ENCODE measurements around the gene FRMD8.

The FRMD8 gene, protein sequence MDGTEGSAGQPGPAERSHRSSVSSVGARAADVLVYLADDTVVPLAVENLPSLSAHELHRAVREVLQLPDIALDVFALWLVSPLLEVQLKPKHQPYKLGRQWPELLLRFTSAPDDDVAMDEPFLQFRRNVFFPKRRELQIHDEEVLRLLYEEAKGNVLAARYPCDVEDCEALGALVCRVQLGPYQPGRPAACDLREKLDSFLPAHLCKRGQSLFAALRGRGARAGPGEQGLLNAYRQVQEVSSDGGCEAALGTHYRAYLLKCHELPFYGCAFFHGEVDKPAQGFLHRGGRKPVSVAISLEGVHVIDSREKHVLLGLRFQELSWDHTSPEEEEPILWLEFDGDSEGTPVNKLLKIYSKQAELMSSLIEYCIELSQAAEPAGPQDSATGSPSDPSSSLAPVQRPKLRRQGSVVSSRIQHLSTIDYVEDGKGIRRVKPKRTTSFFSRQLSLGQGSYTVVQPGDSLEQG

DNA sequence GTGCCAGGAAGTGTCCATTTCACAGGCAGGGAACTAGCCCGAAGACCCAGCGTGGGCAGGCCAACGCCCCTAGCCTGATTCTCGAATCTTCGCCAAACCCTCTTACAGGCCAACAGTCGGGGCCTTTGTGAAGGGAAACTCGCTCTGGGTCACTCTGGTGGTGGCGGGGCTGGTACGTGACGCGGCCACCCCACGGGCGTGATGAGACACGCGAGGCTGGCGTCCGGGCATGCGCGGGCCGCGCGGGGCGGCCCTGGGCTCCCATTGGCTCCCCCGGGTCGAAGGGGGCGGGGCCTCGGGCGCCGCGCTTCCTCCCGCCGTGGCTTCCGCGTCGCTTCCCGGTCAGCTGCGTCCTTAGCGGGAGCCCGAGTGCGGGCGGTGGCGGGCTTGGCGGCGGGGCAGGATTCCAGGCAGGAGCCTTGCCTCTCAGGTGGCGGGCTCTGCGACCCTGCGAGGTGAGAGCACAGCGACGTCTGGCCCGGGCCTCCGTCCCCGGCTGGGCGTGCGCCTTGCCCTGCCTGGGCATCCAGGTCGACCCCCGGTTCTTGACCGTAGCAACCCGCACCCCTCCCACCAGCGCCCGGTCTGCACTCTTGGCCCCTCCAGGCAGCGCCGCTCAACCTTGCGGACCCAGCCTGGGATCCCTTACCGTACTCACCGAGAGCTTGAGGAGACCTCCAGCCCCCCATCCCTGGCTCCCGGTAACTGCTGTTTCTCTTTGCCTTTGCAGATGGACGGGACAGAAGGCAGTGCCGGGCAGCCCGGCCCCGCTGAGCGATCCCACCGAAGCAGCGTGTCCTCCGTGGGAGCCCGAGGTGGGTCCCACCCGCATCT is at the start of gene FRMD8:
Gene FRMD8 (plus strand): TSS at position 331 of the 834 bp plus-strand sequence. CDS start 400 bp downstream, at position 731.
- peak; percentile 76 for DNase-seq

DNA sequence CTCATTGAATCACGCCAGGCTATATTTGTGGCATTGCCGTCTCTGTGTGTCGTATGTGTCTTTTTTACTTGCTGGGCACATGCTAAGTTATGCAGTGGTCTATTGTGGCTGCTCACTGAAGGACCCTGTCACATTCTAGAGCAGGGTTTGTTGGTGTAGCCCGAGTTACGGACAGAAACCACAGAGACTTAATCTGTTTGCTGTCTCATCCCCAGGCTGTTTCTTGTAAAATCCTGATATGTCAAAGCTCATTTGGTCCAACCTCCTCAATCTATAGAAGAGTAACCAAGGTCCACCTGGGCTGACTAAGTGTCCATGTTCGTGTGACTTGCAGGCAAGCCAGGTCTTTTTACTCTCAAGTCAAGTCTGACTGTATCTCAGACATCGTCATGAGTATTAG is 47.8 kb upstream of the FRMD8 start:
- DNase-seq = no peak

DNA sequence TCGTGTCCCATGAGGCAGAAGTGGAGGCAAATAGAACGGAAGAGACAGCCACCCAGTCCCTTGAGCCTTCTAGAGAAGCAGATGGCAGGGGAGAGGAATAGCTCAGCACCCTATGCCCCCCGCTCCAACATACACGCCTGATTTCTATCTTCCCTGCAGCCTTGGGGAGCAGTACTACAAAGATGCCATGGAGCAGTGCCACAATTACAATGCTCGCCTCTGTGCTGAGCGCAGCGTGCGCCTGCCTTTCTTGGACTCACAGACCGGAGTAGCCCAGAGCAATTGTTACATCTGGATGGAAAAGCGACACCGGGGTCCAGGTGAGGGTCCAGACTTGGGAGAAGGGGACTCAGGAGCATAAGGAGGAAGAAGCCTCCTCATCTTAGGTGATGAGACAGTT is 46.2 kb upstream of the FRMD8 start:
- no peak for DNase-seq

DNA sequence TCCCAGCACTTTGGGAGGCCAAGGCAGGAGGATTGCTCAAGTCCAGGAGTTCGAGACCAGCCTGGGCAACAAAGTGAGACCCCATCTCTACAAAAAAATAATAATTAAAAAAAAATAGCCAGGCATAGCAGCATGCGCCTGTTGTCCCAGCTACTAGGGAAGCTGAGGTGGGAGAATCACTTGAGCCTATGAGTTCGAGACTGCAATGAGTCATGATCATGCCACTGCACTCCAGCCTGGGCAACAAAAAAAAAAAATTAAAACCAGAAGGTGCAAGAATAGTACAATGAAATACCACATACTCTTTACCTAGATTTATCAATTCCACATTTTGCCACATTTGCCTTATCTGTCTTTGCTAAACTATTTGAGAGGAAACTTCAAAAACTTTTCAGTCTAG is 44.6 kb upstream of the FRMD8 start:
- no peak for DNase-seq

DNA sequence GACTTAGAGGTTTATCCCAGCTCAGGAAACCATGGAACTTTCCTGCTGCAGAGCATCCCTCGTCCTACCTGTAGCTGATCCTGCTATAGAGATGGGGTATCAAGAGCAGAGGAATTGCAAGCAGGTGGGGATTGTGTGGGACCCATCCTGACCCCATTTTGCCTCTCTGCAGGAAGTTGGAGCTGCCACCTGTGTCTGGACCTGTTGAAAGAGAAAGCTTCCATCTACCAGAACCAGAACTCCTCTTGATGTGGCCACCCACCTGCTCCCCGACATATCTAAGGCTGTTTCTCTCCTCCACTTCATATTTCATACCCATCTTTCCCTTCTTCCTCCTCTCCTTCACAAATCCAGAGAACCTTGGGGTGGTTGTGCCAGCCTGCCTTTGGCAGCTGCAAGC is 34.9 kb upstream of the FRMD8 start:
- DNase-seq = no peak

DNA sequence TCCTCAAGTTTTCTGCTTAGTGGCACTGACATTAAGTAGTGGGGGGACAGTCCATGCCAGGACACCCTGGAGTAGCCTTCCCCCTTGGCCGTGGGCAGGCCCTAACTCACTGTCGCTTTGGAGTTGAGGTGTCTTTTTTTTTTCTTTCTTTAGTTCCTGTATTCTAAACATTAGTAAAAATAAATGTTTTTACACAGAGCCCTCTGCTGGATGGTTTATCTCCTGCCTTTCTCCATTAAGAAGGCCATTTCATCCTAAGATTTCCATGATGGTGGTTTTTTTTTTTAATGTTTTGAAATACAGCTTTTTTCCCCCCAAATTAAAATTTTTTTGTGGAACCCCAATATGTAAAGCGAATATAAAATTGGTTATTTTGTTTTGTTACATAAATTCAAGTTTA is 33.7 kb upstream of the FRMD8 start:
- DNase-seq = peak; percentile 31

DNA sequence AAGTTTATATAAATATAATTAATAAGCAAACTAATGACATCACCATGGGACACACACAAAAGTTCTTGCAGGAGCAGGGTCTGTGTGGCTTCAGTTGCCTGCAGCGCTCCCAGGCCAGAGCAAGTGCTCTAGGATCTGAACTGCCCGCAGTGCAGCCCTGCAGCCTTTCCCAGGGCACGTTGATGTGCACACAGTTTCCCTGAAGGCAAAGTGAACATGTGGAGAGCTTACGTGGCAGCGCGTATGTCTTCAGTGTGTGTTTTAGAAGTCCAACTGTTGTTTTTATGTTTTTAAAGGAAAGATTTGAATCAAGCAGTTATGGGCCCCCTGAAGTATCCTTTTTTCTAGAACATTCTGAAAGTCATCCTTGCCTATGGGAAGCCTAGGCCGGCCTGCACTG is 33.1 kb upstream of the FRMD8 start:
- DNase-seq = no peak

DNA sequence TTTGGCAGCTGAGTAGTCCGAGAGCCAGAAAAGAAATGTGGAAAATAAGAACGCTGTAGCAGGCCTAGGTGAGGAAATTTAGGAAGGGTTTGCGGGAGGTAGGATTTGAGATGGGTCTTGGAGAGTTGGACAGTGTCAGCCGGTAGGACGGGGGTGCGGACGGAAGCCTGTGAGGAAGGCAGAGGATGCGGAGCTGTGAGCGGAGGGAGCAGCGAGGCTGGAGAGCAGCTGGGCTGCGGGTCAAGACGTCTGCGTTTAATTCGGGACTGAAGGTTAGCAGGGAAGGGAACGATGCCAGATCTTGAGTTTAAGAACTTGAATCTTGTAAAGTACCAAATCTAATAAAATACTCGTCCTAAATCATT is 32.6 kb upstream of the FRMD8 start:
- DNase-seq = no peak

DNA sequence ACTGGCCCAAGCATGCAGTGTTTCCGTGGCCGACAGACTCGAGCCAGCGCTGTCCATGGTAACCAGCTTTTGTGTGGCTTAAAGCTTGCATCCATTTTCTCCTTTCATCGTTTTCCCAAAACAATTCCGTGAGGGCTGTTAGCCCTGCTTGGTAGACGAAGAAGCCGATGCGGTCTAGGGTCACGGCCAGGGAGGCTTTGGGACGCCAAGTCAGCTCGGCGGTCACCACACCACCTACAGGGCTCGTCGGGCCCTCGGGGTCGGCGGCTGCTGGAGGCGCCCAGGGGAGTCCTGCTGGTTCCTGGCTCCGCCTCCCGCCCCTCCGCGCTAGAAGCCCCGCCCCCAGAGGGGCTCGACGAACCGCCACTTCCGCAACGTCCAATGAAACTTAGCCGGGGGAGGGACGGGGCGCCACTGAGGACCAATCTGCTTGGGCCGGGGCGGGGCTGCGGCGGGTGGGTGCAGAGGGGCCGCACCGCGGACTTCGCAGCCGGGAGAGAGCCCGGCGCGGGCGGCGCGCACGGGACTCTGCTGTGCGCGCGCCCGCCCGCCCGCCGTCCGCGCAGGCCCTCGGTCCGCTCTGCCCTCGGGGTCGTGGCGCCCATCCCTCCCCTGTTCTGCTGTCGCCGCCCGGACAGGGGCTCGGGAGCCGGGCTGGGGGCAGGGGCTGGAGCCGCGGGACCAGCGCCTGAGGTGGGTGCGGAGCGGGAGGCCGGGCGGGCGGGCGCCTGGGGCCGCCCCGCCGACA is 32.0 kb upstream of the FRMD8 start, which contains the start of gene TIGD3:
Gene TIGD3 (plus strand): TSS at position 487 of the 748 bp plus-strand sequence. CDS start 1,058 bp downstream, outside the sequence.
- peak; percentile 89 for DNase-seq

DNA sequence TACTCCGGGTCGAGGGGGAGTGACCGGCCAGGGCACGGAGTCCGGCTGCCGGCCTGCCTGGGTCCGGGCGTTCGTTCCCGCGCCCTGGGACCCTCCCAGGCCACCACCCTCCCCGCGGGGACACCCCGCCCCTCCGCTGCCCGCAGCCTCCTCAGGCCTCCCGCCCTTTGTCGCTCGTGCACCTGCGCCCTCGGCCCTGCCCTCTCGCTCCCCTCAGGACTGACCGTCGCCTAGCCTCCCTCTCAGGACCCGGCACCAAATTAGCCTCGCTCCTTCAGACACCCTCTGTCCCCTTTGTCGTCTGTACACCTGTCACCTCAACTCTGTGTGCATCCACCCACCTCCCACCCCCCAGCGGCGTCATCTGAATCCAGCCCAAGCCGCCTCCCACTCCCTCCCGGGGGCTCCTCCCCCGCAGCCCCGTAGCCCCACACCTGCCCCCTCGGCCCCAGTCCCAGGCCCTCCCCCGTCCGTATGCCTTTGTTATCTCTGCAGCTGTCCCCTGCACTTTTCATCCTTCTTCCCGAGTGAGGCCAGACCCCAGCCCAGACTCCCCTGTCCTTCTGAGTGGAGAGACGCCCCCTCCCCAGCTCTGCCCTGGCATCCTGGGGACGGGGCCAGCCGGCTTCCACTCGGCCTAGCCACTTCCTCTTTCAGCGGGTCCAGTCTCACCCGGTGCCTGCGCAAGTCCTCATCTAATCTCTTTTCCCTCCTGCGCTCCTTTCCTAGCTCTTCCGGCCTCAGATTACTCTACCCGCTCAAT is 31.2 kb upstream of the FRMD8 start:
- DNase-seq = no peak

DNA sequence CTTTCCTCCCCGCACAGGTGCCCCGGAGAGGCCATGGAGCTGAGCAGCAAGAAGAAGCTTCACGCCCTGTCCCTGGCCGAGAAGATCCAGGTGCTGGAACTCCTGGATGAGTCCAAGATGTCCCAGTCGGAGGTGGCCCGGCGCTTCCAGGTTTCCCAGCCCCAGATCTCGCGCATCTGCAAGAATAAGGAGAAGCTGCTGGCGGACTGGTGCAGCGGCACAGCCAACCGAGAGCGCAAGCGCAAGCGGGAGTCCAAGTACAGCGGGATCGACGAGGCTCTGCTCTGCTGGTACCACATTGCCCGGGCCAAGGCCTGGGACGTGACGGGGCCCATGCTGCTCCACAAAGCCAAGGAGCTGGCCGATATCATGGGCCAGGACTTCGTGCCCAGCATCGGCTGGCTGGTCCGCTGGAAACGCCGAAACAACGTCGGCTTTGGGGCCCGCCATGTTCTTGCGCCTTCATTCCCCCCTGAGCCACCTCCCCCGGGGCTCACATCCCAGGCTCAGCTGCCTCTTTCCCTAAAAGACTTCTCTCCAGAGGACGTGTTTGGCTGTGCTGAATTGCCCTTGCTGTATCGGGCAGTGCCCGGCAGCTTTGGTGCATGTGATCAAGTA is 30.6 kb upstream of the FRMD8 start:
- no peak for DNase-seq

DNA sequence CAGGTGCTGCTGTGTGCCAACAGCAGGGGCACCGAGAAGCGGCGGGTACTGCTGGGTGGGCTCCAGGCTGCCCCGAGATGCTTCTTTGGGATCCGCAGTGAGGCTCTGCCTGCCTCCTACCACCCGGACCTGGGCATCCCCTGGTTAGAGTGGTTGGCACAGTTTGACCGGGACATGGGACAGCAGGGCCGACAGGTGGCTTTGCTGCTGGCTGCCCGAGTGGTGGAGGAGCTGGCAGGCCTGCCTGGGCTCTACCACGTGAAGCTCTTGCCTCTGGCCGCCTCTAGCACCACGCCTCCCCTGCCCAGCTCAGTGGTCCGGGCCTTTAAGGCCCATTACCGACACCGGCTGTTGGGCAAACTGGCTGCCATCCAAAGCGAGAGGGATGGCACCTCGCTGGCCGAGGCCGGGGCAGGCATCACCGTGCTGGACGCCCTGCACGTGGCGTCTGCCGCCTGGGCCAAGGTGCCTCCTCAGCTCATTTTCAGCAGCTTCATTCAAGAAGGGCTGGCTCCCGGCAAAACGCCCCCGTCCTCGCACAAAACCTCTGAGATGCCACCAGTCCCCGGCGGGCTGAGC is 30.0 kb upstream of the FRMD8 start:
- DNase-seq = no peak

DNA sequence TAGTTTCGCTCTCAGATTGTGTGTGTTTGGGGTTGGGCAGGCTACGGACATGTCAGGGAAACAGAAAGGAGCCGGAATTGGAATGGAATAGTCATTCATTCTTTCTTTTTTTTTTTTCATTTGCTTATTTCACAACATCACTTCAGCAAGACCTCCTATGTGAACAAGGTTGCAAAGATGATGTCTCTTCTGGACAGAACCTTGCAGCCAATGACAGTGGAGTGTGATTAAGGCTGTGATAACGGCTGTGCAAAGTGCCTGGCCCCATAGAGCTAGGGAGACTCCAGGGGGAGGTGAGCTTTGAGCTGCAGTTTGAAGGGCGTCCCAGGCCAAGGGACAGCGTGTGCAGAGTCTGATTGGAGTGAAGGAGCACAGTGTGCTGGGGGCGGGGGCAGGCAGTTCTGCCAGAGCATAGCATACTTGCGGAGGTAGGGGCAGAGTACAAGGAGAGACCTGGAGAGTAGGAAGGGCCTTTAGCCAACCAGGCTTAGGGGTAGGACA is 28.5 kb upstream of the FRMD8 start:
- no peak for DNase-seq

DNA sequence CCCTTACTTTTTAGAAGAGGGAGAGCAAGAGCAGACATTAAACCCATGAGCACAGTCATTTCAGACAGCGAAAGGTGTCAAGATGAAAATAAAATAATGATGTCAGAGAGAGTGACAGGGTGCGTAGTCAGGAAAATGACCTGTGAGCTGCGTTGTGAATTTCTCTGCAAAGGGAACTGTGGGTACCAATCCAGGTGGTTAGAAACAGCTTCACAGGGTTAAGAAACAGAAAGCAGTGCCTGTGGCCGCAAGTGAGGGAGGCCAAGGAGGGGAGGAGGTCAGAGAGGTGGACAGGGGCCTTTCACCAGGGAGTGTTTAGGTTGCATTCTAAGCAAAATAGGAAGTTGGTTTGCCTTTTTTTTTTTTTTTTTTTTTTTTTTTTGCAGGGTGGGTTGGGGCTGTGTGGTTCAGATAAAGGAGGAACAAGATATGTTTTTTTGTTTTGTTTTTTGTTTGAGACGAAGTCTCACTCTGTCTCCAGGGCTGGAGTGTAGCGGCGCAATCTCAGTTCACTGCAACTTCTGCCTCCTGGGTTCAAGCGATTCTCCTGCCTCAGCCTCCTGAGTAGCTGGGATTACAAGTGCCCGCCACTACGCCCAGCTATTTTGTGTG is 24.0 kb upstream of the FRMD8 start:
- no peak for DNase-seq

DNA sequence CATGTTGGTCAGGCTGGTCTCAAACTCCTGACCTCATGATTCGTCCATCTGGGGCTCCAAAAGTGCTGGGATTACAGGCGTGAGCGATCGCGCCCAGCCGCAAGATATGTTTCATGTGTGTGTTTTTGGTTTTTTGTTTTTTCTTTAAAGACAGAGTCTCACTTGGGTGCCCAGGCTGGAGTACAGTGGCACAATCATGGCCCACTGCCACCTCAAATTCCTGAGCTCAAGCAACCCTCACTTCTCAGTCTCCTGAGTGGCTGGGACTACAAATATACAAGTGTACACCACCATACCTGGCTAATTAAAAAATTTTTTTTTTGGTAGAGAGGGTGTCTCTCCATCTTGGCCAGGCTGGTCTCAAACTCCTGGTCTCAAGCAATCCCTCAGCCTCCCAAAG is 23.5 kb upstream of the FRMD8 start:
- no peak for DNase-seq

DNA sequence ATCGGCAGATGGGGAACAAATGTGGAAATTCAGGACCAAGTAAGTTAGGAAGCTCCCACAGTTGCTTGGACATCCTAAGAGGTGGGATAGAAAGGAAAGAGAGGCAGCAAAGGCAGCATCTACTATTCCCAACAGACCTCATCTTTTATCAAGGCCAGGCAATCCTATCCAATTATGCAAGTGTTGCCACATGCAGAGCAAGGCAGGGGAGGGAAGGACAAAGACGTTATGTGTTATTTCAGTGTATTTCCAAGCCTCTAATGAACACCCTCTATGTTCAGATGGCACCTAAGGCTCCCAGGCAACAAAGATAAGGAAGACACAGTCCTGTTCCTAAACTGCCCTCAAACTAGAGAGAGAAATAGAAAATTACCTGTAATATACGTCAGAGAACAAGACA is 22.7 kb upstream of the FRMD8 start:
- no peak for DNase-seq

DNA sequence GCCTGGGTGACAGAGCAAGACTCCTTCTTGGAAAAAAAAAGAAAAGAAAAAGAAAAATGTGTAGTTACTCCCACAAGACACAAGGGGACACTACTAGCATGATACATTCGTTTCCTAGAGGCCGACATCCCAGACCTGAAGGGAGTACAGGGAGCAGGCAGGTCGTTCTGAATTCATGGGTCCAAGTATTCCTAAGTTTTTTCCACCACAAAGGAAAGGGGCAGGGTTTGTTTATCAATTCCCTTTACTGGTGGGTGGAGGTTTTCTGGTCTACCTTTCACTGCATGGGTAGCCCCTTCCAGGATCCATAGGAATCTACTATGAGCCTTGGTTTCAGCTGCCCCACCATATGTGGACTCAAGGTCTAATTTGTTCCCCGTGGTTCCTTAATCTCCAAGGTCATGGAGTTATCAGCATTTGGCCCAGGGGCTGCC is 20.1 kb upstream of the FRMD8 start:
- peak; percentile 89 for DNase-seq

DNA sequence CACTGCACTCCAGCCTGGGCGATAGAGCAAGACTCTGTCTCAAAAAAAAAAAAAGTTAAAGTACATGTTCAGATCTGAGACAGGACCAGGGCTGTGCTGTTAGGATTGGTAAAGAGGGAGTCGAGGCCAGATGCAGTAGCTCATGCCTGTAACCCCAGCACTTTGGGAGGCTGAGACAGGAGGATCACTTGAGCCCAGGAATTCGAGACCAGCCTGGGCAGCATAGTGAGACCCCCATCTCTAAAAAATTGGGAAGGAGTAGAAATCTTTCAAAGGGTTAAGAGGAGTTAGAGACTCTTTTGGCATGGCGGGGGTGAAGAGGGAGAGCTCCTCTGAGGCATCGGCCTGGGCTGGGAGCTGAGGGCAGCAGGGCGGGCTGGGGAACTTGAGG is 15.8 kb upstream of the FRMD8 start:
- DNase-seq = no peak

DNA sequence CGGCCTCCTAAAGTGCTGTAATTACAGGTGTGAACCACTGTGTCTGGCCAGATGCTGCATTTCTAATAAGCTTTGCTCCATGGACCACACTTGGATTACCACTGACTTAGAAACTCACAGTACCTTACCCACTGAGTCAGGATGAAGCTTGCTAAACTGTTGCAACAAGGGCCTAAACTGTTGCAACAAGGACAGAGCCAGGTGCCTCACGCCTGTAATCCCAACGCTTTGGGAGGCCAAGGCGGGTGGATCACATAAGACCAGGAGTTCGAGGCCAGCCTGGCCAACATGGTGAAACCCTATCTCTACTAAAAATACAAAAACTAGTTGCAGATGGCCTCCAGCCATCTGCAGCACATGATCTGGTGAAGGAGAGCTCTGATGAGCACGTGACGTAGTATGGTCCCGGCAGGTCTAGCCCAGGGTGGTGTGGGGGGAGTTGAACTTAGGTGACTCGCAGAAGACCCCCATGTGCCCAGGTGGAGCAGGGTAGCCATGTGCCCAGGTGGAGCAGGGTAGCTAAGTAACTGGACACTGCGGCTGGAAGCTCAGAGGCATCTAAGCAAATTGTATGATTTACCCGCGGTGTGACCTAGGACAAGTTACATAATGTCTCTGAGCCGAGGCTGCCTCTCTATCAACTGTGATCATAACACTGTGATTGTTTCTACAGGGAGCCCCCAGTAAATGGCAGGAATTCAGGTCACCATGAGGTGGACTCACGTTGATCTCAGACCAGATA is 12.4 kb upstream of the FRMD8 start:
- no peak for DNase-seq

DNA sequence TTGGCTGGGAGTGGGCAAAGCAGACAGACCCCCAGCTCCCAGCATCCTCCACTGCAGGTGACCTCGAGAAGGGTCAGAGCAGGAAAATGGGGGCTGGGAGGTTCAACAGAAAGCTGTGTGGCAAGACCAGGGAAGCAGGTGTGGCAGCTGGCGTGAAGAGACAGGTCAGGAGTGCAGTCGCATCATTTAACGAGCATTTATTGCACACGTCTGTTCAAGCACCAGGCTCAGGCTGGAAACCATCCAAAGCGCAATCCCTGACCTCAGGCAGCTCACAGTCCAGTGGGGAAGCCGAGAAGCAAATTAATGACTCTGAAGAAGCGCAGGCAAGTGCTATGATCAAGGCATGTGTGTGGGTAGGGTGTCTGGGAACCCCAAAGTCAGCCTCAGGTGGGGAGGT is 11.4 kb upstream of the FRMD8 start:
- no peak for DNase-seq
